Epithelial cell of prostate (primary cell): ENCODE data around the gene DNAI4.
A peak's percentile ranks its signal among the peaks of the same experiment; 100 is the strongest.
"Not testable (repeated sequence)": the region's sequence is repeated elsewhere in the genome, so short reads cannot be mapped to it uniquely, and the experiment has no call there.

ENCODE experiments used
- DNase-seq: peaks from one replicate; pipeline ENCODE4 v3.0.0-alpha.2; 2011; ENCODE audit warnings: low read depth, low spot score
- H3K27ac ChIP-seq: fragments of 450-650 bp; 2 replicates; pipeline ENCODE4 v1.5.1; 2017; ENCODE audit warnings: mild to moderate bottlenecking

DNAI4 gene

GRCh38 chr1:66840929-66841328 lies 83.7 kb downstream of the DNAI4 start:
- DNase-seq: no peak
- H3K27ac ChIP-seq: no peak overlapping the region

- H3K27ac ChIP-seq: no peak overlapping the region
- no peak for DNase-seq
Measured at GRCh38 chr1:66834926-66835325, 89.7 kb downstream of the DNAI4 start.

- DNase-seq: no peak
- no peak overlapping the region for H3K27ac ChIP-seq
Measured at GRCh38 chr1:66833112-66833511, 91.5 kb downstream of the DNAI4 start.

- no peak for DNase-seq
- H3K27ac ChIP-seq: peak overlapping the region; percentile 32
Measured at GRCh38 chr1:66831529-66832239, 93.0 kb downstream of the DNAI4 start.

GRCh38 chr1:66824771-66825170 lies 99.9 kb downstream of the DNAI4 start:
- DNase-seq: no peak
- no peak overlapping the region for H3K27ac ChIP-seq

GRCh38 chr1:66809736-66810326 lies 114.8 kb downstream of the DNAI4 start:
- DNase-seq: no peak

GRCh38 chr1:66809245-66809644 lies 115.4 kb downstream of the DNAI4 start:
- no peak for DNase-seq
- H3K27ac ChIP-seq: no peak overlapping the region

More at GRCh38 chr1:66809736-66810326, 114.8 kb downstream of the DNAI4 start:
- H3K27ac ChIP-seq: no peak overlapping the region

GRCh38 chr1:66795839-66796238 lies 128.8 kb downstream of the DNAI4 start:
- DNase-seq, H3K27ac ChIP-seq: not testable (repeated sequence)

- no peak for DNase-seq
- H3K27ac ChIP-seq: no peak overlapping the region
Measured at GRCh38 chr1:66791621-66792610, 132.7 kb downstream of the DNAI4 start.

- H3K27ac ChIP-seq: no peak overlapping the region
- peak; percentile 52 for DNase-seq
Measured at GRCh38 chr1:66788231-66788939, 136.3 kb downstream of the DNAI4 start.

- DNase-seq: no peak
- H3K27ac ChIP-seq: no peak overlapping the region
Measured at GRCh38 chr1:66787641-66788040, 137.0 kb downstream of the DNAI4 start.

GRCh38 chr1:66785800-66786199 lies 138.9 kb downstream of the DNAI4 start:
- DNase-seq, H3K27ac ChIP-seq: not testable (repeated sequence)

GRCh38 chr1:66779475-66780078 lies 145.1 kb downstream of the DNAI4 start:
- H3K27ac ChIP-seq: no peak overlapping the region
- DNase-seq: no peak

- no peak for DNase-seq
- no peak overlapping the region for H3K27ac ChIP-seq
Measured at GRCh38 chr1:66778969-66779368, 145.7 kb downstream of the DNAI4 start.

GRCh38 chr1:66778266-66778665 lies 146.4 kb downstream of the DNAI4 start:
- no peak overlapping the region for H3K27ac ChIP-seq

GRCh38 chr1:66777831-66778230 lies 146.8 kb downstream of the DNAI4 start:
- no peak for DNase-seq
- H3K27ac ChIP-seq: no peak overlapping the region

More at GRCh38 chr1:66778266-66778665, 146.4 kb downstream of the DNAI4 start:
- no peak for DNase-seq

GRCh38 chr1:66775646-66776045 lies 149.0 kb downstream of the DNAI4 start:
- no peak for DNase-seq
- no peak overlapping the region for H3K27ac ChIP-seq

- H3K27ac ChIP-seq: no peak overlapping the region
- DNase-seq: no peak
Measured at GRCh38 chr1:66774438-66774837, 150.2 kb downstream of the DNAI4 start.

GRCh38 chr1:66773227-66773626 lies 151.4 kb downstream of the DNAI4 start:
- no peak for DNase-seq
- H3K27ac ChIP-seq: no peak overlapping the region

GRCh38 chr1:66770694-66771093 lies 154.0 kb downstream of the DNAI4 start:
- DNase-seq: no peak

More at GRCh38 chr1:66770694-66771093, 154.0 kb downstream of the DNAI4 start:
- H3K27ac ChIP-seq: no peak overlapping the region
